HL-60 (cell line): ENCODE measurements around the gene ANKRD44.

Source experiments
- POLR2AphosphoS5 ChIP-seq: IDR thresholded peaks from 2 replicates; pipeline ENCODE4 v1.6.1; 2012; ENCODE audit warnings: low read depth
- TF ChIP-seq, protein P1 (sequence below): IDR thresholded peaks from one replicate; pipeline ENCODE4 v1.5.1; 2011; ENCODE audit warnings: low read length, control low read depth, inconsistent platforms; ENCODE audit not compliant: insufficient read depth

DNA sequence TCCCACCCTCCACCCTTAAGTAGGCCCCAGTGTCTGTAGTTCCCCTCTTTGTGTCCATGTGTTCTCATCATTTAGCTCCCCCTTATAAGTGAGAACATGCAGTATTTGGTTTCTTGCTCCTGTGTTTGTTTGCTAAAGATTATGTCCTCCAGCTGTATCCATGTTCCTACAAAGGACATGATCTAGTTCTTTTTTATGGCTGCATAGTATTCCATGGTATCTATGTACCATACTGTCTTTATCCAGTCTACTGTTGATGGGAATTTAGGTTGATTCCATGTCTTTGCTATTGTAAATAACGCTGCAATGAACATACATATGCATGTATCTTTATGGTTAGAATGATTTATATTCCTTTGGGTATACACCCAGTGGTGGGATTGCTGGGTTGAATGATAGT lies 233.9 kb downstream of the ANKRD44 start:
- TF ChIP-seq, protein P1, sequence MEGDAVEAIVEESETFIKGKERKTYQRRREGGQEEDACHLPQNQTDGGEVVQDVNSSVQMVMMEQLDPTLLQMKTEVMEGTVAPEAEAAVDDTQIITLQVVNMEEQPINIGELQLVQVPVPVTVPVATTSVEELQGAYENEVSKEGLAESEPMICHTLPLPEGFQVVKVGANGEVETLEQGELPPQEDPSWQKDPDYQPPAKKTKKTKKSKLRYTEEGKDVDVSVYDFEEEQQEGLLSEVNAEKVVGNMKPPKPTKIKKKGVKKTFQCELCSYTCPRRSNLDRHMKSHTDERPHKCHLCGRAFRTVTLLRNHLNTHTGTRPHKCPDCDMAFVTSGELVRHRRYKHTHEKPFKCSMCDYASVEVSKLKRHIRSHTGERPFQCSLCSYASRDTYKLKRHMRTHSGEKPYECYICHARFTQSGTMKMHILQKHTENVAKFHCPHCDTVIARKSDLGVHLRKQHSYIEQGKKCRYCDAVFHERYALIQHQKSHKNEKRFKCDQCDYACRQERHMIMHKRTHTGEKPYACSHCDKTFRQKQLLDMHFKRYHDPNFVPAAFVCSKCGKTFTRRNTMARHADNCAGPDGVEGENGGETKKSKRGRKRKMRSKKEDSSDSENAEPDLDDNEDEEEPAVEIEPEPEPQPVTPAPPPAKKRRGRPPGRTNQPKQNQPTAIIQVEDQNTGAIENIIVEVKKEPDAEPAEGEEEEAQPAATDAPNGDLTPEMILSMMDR, result no peak
- TF ChIP-seq POLR2AphosphoS5, result no peak
